HepG2 (cell line): ENCODE measurements around the gene TFEB. TPM values are rescaled to one million over a fixed set of nuclear protein-coding genes. Genes with fewer than 3 reads are reported as not detected.
A peak's percentile ranks its signal among the peaks of the same experiment; 100 is the strongest.

Source experiments
- AHR ChIP-seq: IDR thresholded peaks from 2 replicates; pipeline ENCODE4 v1.6.1; 2018; ENCODE audit warnings: missing genetic modification reagents, missing compliant biosample characterization
- CSRNP2 ChIP-seq: sonication (generic); formaldehyde crosslinking; conservative IDR thresholded peaks from 2 replicates; pipeline ENCODE4 v1.8.0; 2022; ENCODE audit warnings: low read depth, missing genetic modification reagents
- DRAP1 ChIP-seq: IDR thresholded peaks from 2 replicates; pipeline ENCODE4 v1.6.1; 2016; ENCODE audit warnings: missing genetic modification reagents, missing compliant biosample characterization
- JUN ChIP-seq: sonication (generic); formaldehyde crosslinking; IDR thresholded peaks from 2 replicates; pipeline ENCODE4 v1.4.0; 2020; ENCODE audit warnings: mild to moderate bottlenecking, missing genetic modification reagents
- NBN ChIP-seq: fragments of 450-650 bp; conservative IDR thresholded peaks from 2 replicates; pipeline ENCODE4 v1.6.1; 2017
- NFKBIZ ChIP-seq: IDR thresholded peaks from 2 replicates; pipeline ENCODE4 v1.6.1; 2018; ENCODE audit warnings: missing genetic modification reagents, missing compliant biosample characterization
- PAWR ChIP-seq: sonication (generic); formaldehyde crosslinking; IDR thresholded peaks from 2 replicates; pipeline ENCODE4 v1.4.0; 2020; ENCODE audit warnings: missing genetic modification reagents, mild to moderate bottlenecking, borderline replicate concordance
- POGZ ChIP-seq: sonication (generic); formaldehyde crosslinking; IDR thresholded peaks from 2 replicates; pipeline ENCODE4 v1.4.0; 2020; ENCODE audit warnings: mild to moderate bottlenecking, missing genetic modification reagents
- PRDM10 ChIP-seq: sonication (generic); formaldehyde crosslinking; IDR thresholded peaks from 2 replicates; pipeline ENCODE4 v1.4.0; 2020; ENCODE audit warnings: low read depth, missing genetic modification reagents
- SATB2 ChIP-seq: sonication (generic); formaldehyde crosslinking; IDR thresholded peaks from 2 replicates; pipeline ENCODE4 v1.5.0; 2020; ENCODE audit warnings: missing genetic modification reagents
- SKIL ChIP-seq: sonication (generic); formaldehyde crosslinking; IDR thresholded peaks from 2 replicates; pipeline ENCODE4 v1.8.0; 2022; ENCODE audit warnings: missing genetic modification reagents, mild to moderate bottlenecking, moderate library complexity, borderline replicate concordance
- SRSF1 ChIP-seq: fragments of 200-400 bp; formaldehyde crosslinking; optimal IDR thresholded peaks from 2 replicates; pipeline ENCODE3; 2017; ENCODE audit warnings: mild to moderate bottlenecking, low read depth, low read length, moderate library complexity
- ZBTB25 ChIP-seq: IDR thresholded peaks from 2 replicates; pipeline ENCODE4 v1.6.1; 2018; ENCODE audit warnings: missing genetic modification reagents
- ZNF12 ChIP-seq: sonication (generic); formaldehyde crosslinking; IDR thresholded peaks from 2 replicates; pipeline ENCODE4 v1.5.0; 2020; ENCODE audit warnings: missing genetic modification reagents
- ZNF281 ChIP-seq: sonication (generic); formaldehyde crosslinking; IDR thresholded peaks from 2 replicates; pipeline ENCODE4 v1.4.0; 2020; ENCODE audit warnings: missing genetic modification reagents, borderline replicate concordance
- ZNF557 ChIP-seq: sonication (generic); formaldehyde crosslinking; IDR thresholded peaks from 2 replicates; pipeline ENCODE4 v1.4.0; 2020; ENCODE audit warnings: missing genetic modification reagents
- ZNF709 ChIP-seq: sonication (generic); formaldehyde crosslinking; IDR thresholded peaks from 2 replicates; pipeline ENCODE4 v1.5.0; 2020; ENCODE audit warnings: mild to moderate bottlenecking, missing genetic modification reagents
- polyA plus RNA-seq, 8 experiments: library from polyadenylated mRNA; depleted of rRNA in 3 of 8; stranded (reverse) in 7 of 8; unstranded in 1 of 8; fragments of >200 nt; fragmentation: Illumina TruSeq in 4 of 8; extraction: Trizol in 4 of 8; gene quantifications; 2 replicates each; pipeline versions ENCODE4 v1.2.1 to v1.2.3, GENCODE V29; 2011 to 2016; ENCODE audit warnings: low read depth in 4 of 8, missing spikeins in 1 of 8, mixed read lengths in 1 of 8; ENCODE audit not compliant: insufficient read depth in 1 of 8
- total RNA-seq, 5 experiments: library from RNA; depleted of rRNA; stranded (reverse); fragments of >200 nt; fragmentation: Illumina TruSeq; extraction: Trizol; gene quantifications; 2 replicates each; pipeline ENCODE4 v1.2.3, GENCODE V29; 2016; ENCODE audit warnings: low read depth in 1 of 5

TFEB gene
- total and polyA plus RNA-seq, 2 of the 13 experiments (the other 11 are each of a cell fraction or from before 2014, with no cell fraction given) = 13.3 to 18.7 TPM

- no peak for TF ChIP-seq CSRNP2 (CRISPR knock-in tag)
- TF ChIP-seq NFKBIZ (CRISPR knock-in tag) = no peak
- TF ChIP-seq JUN (CRISPR knock-in tag) = 0 out of 2 replicates have a peak, but pooled peaks have one; percentile 13
- no peak for TF ChIP-seq DRAP1 (CRISPR knock-in tag)
- TF ChIP-seq ZBTB25 = no peak
- TF ChIP-seq ZNF709 (CRISPR knock-in tag) = 0 out of 2 replicates have a peak, but pooled peaks have one; percentile 46
- TF ChIP-seq ZNF281 (CRISPR knock-in tag) = peak; percentile 68
- no peak for TF ChIP-seq ZNF557 (CRISPR knock-in tag)
- TF ChIP-seq PRDM10 (CRISPR knock-in tag) = no peak
- no peak for TF ChIP-seq NBN
- TF ChIP-seq PAWR = 0 out of 2 replicates have a peak, but pooled peaks have one; percentile 60
- no peak for TF ChIP-seq ZNF12
- no peak for TF ChIP-seq POGZ
- TF ChIP-seq SKIL (CRISPR knock-in tag) = peak; percentile 54
- no peak for TF ChIP-seq SATB2 (CRISPR knock-in tag)
- no peak for TF ChIP-seq AHR (CRISPR knock-in tag)
- TF ChIP-seq SRSF1 = peak; percentile 71
Measured at GRCh38 chr6:41728073-41728936, 7.1 kb downstream of the TFEB start (continued).
